NCI-H1105 (cell line): ENCODE results near the gene RTN3.
"Not testable (repeated sequence)": the region's sequence is repeated elsewhere in the genome, so short reads cannot be mapped to it uniquely, and the experiment has no call there.

Source experiments
- DNase-seq: peaks from one replicate; lab custom pipeline; 2025; lab: John Stamatoyannopoulos, UW

RTN3 gene

DNA sequence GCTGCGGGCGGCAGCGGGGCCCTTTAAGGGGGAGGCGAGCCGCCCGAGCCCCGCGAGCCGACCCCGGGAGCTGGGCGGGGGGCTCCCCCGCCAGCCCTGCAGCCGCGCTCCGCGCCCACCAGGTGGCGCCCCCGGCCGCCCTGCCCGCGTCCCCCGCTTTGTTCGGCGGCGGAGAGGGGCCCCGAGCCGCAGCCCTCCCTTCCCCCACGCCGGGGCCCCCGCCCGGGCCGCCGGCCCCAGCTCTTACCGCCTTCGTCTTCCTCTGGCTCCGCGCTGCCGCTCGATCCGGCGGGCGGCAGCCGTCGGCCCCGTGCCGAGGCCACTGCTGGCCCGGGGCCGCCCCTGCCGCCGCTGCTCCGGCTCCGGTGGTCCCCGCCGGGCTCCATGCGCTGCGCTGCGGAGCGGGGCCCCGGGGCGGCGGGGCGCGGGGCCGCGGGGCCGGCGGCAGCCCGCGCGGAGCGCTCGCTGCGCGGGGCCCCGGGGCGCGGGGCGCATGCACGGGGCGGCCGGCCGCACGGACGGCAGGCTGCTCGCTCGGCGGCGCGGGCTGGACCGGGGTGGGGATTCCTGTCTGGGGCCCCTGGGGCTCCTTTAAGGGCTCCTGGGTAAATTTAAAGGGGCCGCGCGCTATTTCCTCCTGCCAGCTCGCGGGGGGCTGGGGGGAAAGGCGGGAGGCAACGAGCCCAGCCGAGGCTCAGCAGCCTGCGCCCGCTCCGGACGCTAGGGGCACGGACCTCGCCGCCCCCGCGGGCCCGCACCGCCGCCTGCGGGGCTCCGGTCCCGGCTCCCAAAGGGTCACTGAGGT is 87.1 kb downstream of the RTN3 start, which contains the start of gene ZFTA:
ZFTA (minus strand) TSS at position 539 of the 805 bp plus-strand sequence; CDS start at position 386, 153 bp downstream.
- DNase-seq: peak; percentile 71

DNA sequence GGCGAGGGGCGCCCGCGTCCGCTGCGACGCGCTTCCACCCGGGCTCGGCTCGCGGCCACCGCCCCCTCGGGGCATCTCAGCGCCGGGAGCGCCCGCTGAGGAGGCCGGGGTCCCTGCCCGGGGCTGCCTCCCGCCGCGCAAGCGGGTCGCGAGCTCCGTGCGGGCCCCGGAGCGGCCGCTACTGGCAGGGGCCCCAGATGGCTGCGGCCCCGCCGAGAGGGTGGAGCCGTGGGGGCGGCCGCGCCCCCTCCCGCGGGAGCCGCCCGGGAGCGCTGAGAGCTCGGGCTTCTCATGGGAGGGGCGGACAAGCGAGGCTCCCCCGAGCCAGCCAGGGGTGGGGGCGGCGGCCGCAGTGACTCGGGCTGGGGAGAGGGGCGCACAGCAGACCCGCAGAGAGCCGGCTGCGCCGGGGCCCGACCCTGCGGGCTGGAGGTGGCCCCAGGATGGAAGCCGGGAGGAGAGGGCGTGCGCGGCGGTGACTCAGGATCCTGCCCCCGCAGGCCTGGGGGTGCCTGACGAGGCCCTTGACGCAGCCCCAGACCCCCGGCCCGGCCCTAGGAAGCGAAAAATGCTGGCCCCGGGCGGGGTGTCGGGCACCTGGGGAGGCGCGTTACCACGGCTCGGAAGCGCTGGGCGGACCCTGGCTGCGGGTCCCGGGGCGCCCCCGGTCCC is 87.9 kb downstream of the RTN3 start:
- peak; percentile 19 for DNase-seq

DNA sequence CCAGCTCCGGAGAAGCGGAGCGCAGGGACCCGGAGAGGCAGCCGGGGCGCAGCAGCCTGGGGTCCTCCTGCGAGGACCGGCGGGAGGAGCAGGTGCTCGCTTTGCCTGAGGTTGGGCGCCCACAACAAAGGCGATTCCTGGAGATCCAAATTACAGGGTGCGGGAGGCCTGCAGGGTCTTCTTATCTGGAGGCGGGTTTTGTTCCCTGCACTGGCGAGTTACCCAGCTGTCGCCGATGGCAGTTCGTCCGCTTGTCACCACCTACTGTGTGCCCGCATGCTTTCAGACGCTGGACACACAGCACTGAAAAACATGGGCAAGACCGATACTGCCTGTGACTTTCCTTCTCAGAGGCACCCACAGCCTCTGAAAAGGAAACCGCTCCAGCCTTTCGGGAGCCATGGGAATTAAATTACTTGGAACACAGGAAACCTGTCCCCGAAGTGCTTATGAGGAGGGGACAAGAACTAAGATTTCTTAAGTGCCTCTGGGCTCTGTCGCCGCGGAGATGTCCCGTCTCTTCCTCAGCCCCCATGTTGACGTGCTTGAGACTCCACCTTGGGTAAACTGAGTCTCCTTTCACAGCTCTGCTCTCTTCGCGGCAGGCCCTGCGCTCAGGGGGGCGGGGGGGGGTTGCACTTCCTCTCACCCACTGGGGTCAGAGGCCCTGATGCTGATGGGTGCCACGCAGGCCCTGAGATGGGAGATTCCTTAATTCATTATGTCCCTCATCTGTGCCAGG is 88.6 kb downstream of the RTN3 start:
- DNase-seq: peak; percentile 43

DNA sequence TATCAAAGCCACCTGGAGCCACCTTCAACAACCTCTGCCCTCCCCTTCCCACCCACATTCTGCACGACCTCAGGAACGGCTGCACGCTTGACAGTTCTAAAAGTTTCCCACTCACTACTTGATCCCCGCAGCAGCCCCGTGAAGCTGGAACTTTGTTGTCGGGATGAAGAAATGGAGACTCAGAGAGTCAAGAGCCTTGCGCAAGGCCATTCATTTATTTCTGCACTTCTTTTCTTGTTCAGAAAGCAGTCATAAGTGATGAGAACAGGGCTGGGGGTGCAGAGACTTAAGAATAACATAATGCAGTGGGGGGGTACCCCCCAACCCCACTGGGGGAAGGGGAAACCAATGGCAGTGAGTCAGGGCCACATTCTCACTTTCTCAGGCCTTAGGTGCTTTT is 89.5 kb downstream of the RTN3 start:
- DNase-seq: no peak

DNA sequence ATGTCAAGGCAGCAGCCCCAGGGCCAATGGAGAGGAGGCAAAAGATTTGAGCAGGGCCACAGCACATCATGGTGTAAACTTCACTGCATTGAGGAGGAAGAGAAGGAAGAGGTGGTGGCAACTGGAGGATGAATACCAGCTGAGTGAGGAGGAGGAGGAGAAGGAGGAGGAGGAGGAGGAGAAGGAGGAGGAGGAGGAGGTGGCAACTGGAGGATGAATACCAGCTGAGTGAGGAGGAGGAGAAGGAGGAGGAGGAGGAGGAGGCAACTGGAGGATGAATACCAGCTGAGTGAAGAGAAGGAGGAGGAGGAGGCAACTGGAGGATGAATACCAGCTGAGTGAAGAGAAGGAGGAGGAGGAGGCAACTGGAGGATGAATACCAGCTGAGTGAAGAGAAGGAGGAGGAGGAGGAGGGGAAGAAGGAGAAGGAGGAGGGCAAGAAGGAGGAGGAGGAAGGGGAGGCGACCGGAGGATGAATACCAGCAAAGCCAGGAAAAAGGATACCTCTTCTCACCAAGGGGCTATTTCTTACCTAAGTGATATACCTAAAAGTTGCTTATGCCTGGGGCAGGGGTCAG is 90.5 kb downstream of the RTN3 start:
- not testable (repeated sequence) for DNase-seq

DNA sequence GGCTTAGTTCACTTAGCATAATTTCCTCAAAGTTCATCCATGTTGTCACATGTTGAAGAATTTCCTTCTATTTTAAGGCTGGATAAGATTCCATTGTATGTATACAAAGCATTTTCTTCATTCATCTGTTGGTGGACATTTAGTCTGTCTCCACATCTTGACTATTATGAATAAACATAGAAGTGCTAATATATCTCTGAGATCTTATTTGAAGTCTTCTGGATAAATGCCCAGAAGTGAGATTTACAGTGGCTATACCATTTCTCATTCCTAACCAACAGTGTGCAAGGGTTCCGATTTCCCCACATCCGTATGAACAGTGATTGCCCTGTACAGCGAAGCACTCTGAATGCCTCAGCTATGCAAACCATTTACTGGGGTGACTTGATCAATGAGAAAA is 93.9 kb downstream of the RTN3 start:
- no peak for DNase-seq

DNA sequence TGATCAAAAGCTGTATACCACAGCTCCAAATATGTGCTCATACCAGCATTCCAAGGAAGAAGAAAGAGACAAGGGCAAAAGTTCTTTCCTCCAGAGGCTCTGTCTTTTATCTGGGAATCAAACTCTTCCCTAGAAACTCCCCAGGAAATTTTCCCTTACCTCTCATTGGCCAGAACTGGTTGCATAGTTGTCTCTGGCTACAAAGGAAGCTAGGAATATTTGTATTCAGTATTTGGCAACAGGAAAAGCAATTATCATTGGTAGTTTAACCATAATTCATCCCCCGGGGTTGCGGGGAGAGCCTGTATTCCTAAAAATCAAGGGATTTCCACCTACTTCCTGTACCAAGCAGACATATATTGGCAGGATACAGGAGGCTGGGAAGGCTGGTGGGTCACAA is 97.7 kb downstream of the RTN3 start:
- no peak for DNase-seq

DNA sequence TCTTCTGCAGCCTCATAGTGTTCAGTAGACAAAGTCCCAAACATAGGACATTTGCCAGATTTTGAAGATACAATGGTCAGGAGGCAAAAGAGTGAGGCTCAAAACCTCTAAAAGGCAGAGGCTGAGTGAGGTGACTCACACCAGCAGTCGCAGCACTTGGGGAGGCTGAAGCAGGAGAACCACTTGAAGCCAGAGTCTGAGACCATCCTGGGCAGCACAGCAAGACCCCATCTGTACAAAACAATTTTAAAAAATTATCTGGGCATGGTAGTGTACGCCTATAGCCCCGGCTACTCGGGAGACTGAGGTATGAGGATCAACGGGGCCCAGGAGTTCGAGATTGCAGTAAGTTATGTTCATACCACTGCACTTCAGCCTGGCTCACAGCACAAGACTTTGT is 101.4 kb downstream of the RTN3 start:
- no peak for DNase-seq

DNA sequence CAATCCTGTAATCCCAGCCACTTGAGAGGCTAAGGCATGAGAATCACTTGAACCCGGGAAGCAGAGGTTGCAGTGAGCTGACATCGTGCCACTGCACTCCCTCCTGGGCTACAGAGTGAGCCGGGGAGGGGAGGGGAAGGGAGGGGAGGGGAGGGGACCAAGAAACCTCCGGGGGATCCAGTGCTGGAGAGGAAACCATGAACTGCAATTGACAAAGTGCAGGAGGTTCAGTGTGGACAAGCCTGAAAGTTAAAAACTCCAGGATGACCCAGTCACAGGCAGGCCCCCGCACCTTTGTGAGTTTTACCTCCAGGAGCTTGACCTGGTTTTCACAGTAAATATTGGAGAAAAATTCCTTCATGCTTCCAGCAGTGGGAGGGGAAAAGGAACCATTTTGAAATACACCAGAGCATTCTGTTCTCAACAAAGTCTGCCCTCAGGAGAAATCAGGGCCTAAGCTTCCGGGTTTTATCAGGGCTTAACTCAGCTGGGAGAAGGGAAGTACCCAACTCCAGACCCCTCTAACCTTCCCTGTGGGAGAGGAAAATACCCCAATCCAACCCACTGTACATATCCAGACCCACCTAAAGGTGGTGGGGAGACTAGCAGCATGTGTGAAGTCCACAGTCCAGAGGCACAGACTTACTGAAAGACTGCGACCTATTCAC is 102.8 kb downstream of the RTN3 start:
- no peak for DNase-seq

DNA sequence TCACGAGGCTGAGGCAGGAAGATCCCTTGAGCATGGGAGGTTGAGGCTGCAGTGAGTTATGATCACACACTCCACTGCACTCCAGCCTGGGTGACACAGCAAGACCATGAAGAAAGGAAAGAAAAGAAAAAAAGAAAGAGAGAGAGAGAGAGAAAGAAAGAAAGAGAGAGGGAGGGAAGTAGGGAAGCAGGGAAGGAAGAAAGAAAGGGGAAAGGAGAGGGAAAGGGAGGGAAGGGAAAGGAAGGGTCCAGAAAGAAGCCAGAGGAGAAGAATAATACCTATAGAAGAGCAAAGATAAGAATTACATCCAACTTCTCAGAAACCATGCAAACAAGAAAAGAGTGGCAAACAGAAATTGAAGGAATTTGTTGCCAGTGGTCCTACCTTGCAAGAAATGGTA is 104.5 kb downstream of the RTN3 start:
- no peak for DNase-seq

DNA sequence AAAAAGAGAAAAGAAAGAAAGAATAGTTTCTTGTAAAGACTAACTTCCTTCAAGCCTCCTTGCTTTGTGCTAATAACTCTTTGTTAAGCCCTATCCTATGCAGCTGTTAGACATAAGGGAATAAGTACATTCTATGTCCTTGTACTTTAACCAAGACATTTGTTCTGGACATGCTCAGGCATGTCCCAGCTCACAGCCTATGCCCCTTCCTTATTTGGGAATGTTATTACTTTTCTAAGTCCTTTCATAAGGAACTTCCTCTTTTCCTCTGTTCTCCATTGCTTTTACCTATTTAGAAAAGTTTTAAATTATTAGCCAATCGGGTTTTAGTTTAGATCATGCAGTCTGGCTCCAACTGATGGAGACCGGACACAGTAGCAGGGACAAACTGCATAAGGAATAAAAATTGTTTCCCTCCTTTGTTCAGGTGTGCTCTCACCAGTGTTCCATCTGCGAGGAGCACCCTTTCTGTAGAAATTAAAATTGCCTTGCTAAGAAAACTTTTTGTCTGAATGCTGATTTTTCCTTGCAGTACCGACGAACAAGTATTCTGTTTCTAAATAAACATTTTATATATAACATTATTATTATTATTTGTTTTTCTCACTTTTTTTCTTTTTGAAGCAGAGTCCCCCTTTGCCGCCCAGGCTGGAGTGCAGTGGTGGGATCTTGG is 110.3 kb downstream of the RTN3 start:
- no peak for DNase-seq

DNA sequence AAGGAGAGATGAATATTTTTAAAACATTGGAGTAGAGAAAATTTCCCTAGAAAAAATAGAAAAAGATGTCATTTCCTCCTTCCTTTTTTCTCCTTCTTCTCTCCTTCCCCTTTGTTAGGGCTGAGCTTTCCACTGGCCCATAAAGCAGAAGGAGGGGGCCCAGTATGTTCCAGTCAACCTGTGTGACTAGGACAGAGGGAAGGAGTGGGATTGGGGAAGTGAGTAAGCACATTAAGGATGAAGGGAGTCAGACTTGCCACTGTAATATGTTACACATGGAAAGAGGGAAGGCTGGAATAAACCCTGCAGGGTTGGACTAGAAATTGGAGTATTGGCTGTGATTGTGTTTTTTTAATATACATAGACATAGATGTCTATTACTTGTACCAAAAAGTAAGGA is 111.9 kb downstream of the RTN3 start:
- DNase-seq: no peak

DNA sequence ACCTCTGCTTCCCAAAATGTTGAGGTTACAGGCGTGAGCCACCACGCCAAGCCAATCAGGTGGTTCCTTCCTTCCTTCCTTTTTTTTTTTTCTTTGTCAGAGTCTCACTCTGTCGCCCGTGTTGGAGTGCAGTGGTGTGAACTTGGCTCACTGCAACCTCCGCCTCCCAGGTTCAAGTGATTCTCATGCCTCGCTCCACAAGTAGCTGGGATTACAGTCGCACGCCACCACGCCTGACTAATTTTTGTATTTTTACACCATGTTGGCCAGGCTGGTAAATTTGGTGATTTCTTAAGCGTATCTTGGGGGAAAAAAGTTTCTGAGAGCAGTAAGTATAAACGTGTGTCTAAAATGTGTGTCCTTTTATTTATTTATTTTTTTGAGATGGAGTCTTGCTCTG is 113.8 kb downstream of the RTN3 start:
- no peak for DNase-seq

DNA sequence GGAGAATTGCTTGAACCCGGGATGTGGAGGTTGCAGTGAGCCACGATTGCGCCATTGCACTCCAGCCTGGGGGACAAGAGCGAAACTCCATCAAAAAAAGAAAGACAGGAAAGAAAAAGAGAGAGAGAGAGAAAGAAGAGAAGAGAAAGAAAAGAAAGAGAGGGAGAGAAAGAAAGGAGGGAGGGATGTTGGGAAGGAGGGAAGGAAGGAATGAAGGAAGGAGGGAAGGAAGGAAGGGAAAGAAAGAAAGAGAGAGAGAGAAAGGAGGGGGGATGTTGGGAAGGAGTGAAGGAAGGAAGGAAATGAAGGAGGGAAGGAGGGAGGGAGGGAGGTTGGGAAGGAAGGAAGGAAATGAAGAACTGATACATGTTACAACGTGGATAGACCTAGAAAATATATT is 119.6 kb downstream of the RTN3 start:
- no peak for DNase-seq

DNA sequence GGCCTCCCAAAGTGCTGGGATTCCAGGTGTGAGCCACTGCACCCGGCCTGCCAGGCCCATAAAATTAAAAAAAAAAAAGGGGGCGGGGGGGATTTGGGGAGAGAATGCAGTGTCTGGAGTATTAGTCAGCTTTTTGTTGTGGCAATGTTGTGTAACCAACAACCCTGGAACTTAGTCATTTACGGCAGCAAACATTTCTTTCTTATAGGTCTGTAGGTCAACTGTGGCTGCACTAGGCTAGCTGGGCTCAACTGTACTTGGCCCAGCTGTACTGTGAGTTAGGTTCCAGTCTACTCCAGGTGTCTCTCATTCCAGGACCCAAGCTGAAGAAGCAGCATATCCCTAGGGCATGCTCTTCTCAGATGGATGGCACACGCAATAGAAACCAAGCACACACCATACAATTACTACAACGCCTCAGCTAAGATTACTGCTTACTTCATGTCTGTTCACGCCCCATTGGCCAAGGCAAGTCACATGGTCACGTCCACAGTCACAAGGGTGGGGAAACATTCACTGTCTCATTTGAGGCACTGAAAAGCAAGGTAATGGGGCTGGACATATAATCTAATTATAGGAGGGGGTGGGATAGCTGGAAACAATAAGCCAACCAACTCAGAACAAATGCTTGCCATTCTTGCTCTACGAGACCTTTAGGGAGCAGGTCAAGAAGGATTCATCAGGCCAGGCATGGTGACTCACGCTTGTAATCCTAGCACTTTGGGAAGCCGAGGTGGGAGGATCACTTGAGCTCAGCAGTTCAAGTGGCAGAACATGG is 121.5 kb downstream of the RTN3 start:
- DNase-seq: no peak

DNA sequence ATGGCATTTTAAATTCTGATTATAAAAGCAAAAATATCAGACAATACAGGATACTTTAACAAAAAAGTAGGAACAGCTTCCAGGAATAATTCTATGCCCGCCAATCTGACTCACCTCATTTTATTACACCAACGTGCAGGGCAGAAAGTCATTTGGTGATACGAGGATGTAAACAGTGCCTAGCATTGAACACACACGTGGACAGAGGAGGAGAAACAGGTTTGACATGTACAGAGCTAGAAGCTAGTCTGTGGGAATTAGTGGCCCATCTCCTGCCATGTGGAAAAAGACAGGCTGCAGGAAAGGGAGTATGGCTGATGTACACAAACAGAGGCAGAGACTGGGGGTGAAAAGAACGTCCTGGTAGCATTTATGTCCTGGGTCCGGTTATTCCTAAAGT is 123.0 kb downstream of the RTN3 start:
- DNase-seq: no peak

DNA sequence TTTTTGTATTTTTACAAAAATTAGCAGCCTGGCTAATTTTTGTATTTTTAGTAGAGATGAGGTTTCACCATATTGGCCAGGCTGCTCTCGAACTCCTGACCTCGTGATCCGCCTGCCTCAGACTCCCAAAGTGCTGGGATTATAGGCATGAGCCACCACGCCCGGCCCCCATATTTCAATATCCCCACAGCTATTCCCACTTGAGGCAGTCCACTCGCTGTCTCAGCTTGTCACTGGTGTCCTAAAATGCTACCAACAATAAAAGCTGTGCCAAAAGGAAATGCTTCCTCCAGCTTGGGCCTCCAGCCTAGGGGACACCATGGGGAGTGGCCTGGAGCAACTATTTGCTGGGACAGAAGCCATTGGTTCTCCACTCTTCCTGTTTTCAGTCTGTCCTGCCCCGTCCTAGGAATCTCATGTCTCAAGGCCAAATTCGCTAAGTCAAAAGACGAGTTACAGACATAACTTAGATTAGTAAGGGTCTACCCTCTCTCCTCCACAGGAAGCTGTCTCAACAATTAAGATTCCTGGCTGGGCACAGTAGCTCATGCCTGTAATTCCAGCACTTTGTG is 124.6 kb downstream of the RTN3 start:
- no peak for DNase-seq
